H9 (cell line): ENCODE measurements around the gene LCMT2. TPM values are rescaled to one million over a fixed set of nuclear protein-coding genes. Genes with fewer than 3 reads are reported as not detected.

Source experiments
- DNase-seq: peaks from one replicate; pipeline ENCODE4 v3.0.0-alpha.2; 2017
- H2AFZ ChIP-seq: one replicate; pipeline ENCODE4 v1.6.1; 2013; ENCODE audit warnings: mild to moderate bottlenecking, low read length, control low read depth, moderate library complexity
- H2AK5ac ChIP-seq: 2 replicates; pipeline ENCODE4 v1.6.1; 2013; ENCODE audit warnings: low read length, control low read depth, mixed read lengths; ENCODE audit not compliant: insufficient read length
- H2BK120ac ChIP-seq: one replicate; pipeline ENCODE4 v1.6.1; 2013; ENCODE audit warnings: low read depth, mild to moderate bottlenecking, low read length, control low read depth, inconsistent platforms; ENCODE audit not compliant: poor library complexity, severe bottlenecking
- H2BK12ac ChIP-seq: 2 replicates; pipeline ENCODE4 v1.6.1; 2013; ENCODE audit warnings: low read length, control low read depth, mixed read lengths, low read depth; ENCODE audit not compliant: insufficient read length
- H2BK15ac ChIP-seq: 2 replicates; pipeline ENCODE4 v1.6.1; 2013; ENCODE audit warnings: low read depth, low read length, control low read depth
- H2BK20ac ChIP-seq: one replicate; pipeline ENCODE4 v1.6.1; 2013; ENCODE audit warnings: low read depth, mild to moderate bottlenecking, low read length, control low read depth, inconsistent platforms; ENCODE audit not compliant: poor library complexity, severe bottlenecking
- H2BK5ac ChIP-seq: 2 replicates; pipeline ENCODE4 v1.6.1; 2013; ENCODE audit warnings: low read length, control low read depth, mixed read lengths; ENCODE audit not compliant: insufficient read length
- H3K14ac ChIP-seq: 2 replicates; pipeline ENCODE4 v1.6.1; 2013; ENCODE audit warnings: low read length, control low read depth; ENCODE audit not compliant: insufficient read depth
- H3K18ac ChIP-seq: 2 replicates; pipeline ENCODE4 v1.6.1; 2013; ENCODE audit warnings: low read depth, mild to moderate bottlenecking, mixed read lengths, low read length, control low read depth; ENCODE audit not compliant: insufficient read length
- H3K23ac ChIP-seq: 2 replicates; pipeline ENCODE4 v1.6.1; 2013; ENCODE audit warnings: low read length, control low read depth, mixed read lengths, low read depth; ENCODE audit not compliant: insufficient read length
- H3K23me2 ChIP-seq: 2 replicates; pipeline ENCODE4 v1.6.1; 2013; ENCODE audit warnings: low read depth, mild to moderate bottlenecking, mixed read lengths, low read length, control low read depth; ENCODE audit not compliant: insufficient read length, poor library complexity, severe bottlenecking
- H3K27ac ChIP-seq: 2 replicates; pipeline ENCODE4 v1.5.1; 2013; ENCODE audit warnings: low read length, control low read depth, mixed read lengths, low read depth; ENCODE audit not compliant: insufficient read length
- H3K27me3 ChIP-seq: 2 replicates; pipeline ENCODE4 v1.6.1; 2013; ENCODE audit warnings: low read length, control low read depth, inconsistent platforms; ENCODE audit not compliant: insufficient read depth
- H3K4ac ChIP-seq: 2 replicates; pipeline ENCODE4 v1.6.1; 2013; ENCODE audit warnings: low read depth, mild to moderate bottlenecking, control low read depth, inconsistent platforms, low read length, moderate library complexity
- H3K4me1 ChIP-seq: 2 replicates; pipeline ENCODE4 v1.6.1; 2013; ENCODE audit warnings: low read length, control low read depth, inconsistent platforms; ENCODE audit not compliant: insufficient read depth
- H3K4me2 ChIP-seq: 2 replicates; pipeline ENCODE4 v1.6.1; 2013; ENCODE audit warnings: low read length, control low read depth, mixed read lengths; ENCODE audit not compliant: insufficient read length, insufficient read depth
- H3K56ac ChIP-seq: 2 replicates; pipeline ENCODE4 v1.6.1; 2013; ENCODE audit warnings: low read depth, mild to moderate bottlenecking, mixed read lengths, low read length, control low read depth; ENCODE audit not compliant: insufficient read length
- H3K79me1 ChIP-seq: 2 replicates; pipeline ENCODE4 v1.6.1; 2013; ENCODE audit warnings: low read depth, mild to moderate bottlenecking, moderate library complexity, low read length, control low read depth, inconsistent platforms; ENCODE audit not compliant: insufficient read depth, poor library complexity, severe bottlenecking
- H3K79me2 ChIP-seq: 2 replicates; pipeline ENCODE4 v1.6.1; 2013; ENCODE audit warnings: low read length, control low read depth, inconsistent platforms; ENCODE audit not compliant: insufficient read depth
- H3K9ac ChIP-seq: 2 replicates; pipeline ENCODE4 v1.6.1; 2013; ENCODE audit warnings: low read length, control low read depth, mixed read lengths; ENCODE audit not compliant: insufficient read length; ENCODE audit errors: extremely low read depth
- H3K9me3 ChIP-seq: one replicate; pipeline ENCODE4 v1.6.1; 2013; ENCODE audit warnings: low read depth, low read length, inconsistent platforms; ENCODE audit not compliant: control insufficient read depth
- H3T11ph ChIP-seq: one replicate; pipeline ENCODE4 v1.6.1; 2013; ENCODE audit warnings: mild to moderate bottlenecking, low read length, control low read depth, inconsistent platforms
- H4K20me1 ChIP-seq: one replicate; pipeline ENCODE4 v1.6.1; 2013; ENCODE audit not compliant: control insufficient read depth, insufficient read length, insufficient read depth
- H4K5ac ChIP-seq: 2 replicates; pipeline ENCODE4 v1.6.1; 2013; ENCODE audit warnings: low read depth, mild to moderate bottlenecking, mixed read lengths, low read length, control low read depth; ENCODE audit not compliant: insufficient read length
- H4K8ac ChIP-seq: replicated peaks from 2 replicates; pipeline ENCODE4 v1.6.1; 2013; ENCODE audit warnings: low read length, control low read depth, mixed read lengths, low read depth; ENCODE audit not compliant: insufficient read length
- H4K91ac ChIP-seq: 2 replicates; pipeline ENCODE4 v1.6.1; 2013; ENCODE audit warnings: low read depth, mild to moderate bottlenecking, moderate library complexity, mixed read lengths, low read length, control low read depth; ENCODE audit not compliant: insufficient read length
- H3K27ac Mint-ChIP-seq, 3 experiments: 2 replicates in 2 of 3; 3 replicates in 1 of 3; pipeline ENCODE4 v1.8.0; 2020 to 2021; ENCODE audit warnings: mixed read lengths in 3 of 3, mild to moderate bottlenecking in 1 of 3, moderate library complexity in 1 of 3
- H3K27me3 Mint-ChIP-seq: 2 replicates; pipeline ENCODE4 v1.8.0; 2021; ENCODE audit warnings: low read depth, mild to moderate bottlenecking, moderate library complexity, mixed read lengths
- H3K36me3 Mint-ChIP-seq, 3 experiments: 2 replicates in 2 of 3; 3 replicates in 1 of 3; pipeline ENCODE4 v1.8.0; 2020 to 2021; ENCODE audit warnings: low read depth in 3 of 3, mixed read lengths in 3 of 3; ENCODE audit not compliant: insufficient read depth in 1 of 3
- H3K4me1 Mint-ChIP-seq, 2 experiments: 2 replicates each; pipeline ENCODE4 v1.8.0; 2020; ENCODE audit warnings: mixed read lengths in 2 of 2
- H3K4me3 Mint-ChIP-seq, 2 experiments: 2 replicates in 1 of 2; 3 replicates in 1 of 2; pipeline ENCODE4 v1.8.0; 2020 to 2021; ENCODE audit warnings: mild to moderate bottlenecking in 2 of 2, mixed read lengths in 2 of 2, moderate library complexity in 1 of 2
- H3K9me3 Mint-ChIP-seq, 2 experiments: 2 replicates in 1 of 2; 3 replicates in 1 of 2; pipeline ENCODE4 v1.8.0; 2020; ENCODE audit warnings: mild to moderate bottlenecking in 2 of 2, mixed read lengths in 2 of 2, moderate library complexity in 1 of 2
- CTCF ChIP-seq: fragments of 200-600 bp; sonication (generic); conservative IDR thresholded peaks from 3 replicates; pipeline ENCODE4 v1.8.0; 2021; ENCODE audit warnings: antibody characterized with exemption, mild to moderate bottlenecking
- WGBS: extraction: QIAGEN DNeasy Blood & Tissue Kit; methylation state at CpG from one replicate; pipeline ENCODE4 v1.1.7; 2013; ENCODE audit warnings: missing lambda C conversion rate, low lambda C conversion rate, mixed read lengths; ENCODE audit not compliant: insufficient read length; ENCODE audit errors: extremely low coverage; 5-methylcytosine and 5-hydroxymethylcytosine counted together
- total RNA-seq: library from RNA; stranded (reverse); gene quantifications from 2 replicates; pipeline ENCODE4 v1.2.1, GENCODE V29; 2021

The LCMT2 gene
- total RNA-seq, 1 experiment from 2014 or later, result 16.5 TPM

- TF ChIP-seq CTCF, result no peak
- Histone ChIP-seq H3K18ac (no peak overlapping the region), H4K5ac (no peak overlapping the region), H3K4me2 (no peak overlapping the region), H4K91ac (no peak overlapping the region), H3K79me2 (no peaks in the 10 kb centered on the region), H2BK5ac (no peak overlapping the region), H3K56ac (no peak overlapping the region), H3T11ph (no peak overlapping the region), H2BK12ac (no peak overlapping the region), H2BK15ac (no peak overlapping the region), H2AK5ac (no peak overlapping the region), H3K27me3 (no peaks in the 10 kb centered on the region), H3K79me1 (no peaks in the 10 kb centered on the region), H2AFZ (no peak overlapping the region), H3K14ac (no peak overlapping the region), H3K23me2 (no peaks in the 10 kb centered on the region), H3K27ac (no peak overlapping the region), H3K4ac (no peak overlapping the region), H3K4me1 (no peaks in the 10 kb centered on the region), H3K23ac (no peak overlapping the region), H2BK120ac (no peak overlapping the region), H2BK20ac (no peak overlapping the region), H4K8ac (no peak overlapping the region), H3K9ac (no peak overlapping the region), H4K20me1 (no peaks in the 10 kb centered on the region), H3K9me3 (no peaks in the 10 kb centered on the region)
- H3K9me3 Mint-ChIP-seq, result peaks cover 0 to 2% of the 10 kb centered on the region in 2 experiments; a peak in 2 of 5 replicates
- H3K27ac Mint-ChIP-seq, result no peak overlapping the region
- peaks cover 0 to 10% of the 10 kb centered on the region in 2 experiments; a peak in 2 of 4 replicates for H3K4me1 Mint-ChIP-seq
- H3K36me3 Mint-ChIP-seq, result no peaks in the 10 kb centered on the region
- WGBS, result no CpG with 5 or more reads among the region's 12 CpGs
- peaks cover 5% of the 10 kb centered on the region; the same call in 1 of the 2 replicates for H3K27me3 Mint-ChIP-seq
- no peak overlapping the region for H3K4me3 Mint-ChIP-seq
- DNase-seq, result no peak
These were observed 53.7 kb downstream of the LCMT2 start for GRCh38 chr15:43276563-43277200.
